OCI-LY7 (cell line): Measurements from ENCODE around the gene PTPRJ. TPM values are rescaled to one million over a fixed set of nuclear protein-coding genes. Genes with fewer than 3 reads are reported as not detected.

Experiments used
- BruUV-seq: library from RNA; stranded (reverse); fragments of 400-500 nt; replicated peaks from 2 replicates; lab custom pipeline; 2021; lab: Mats Ljungman, UMichigan
- CTCF ChIA-PET: fragments of 300-600 bp; sonication (Branson Sonifier 250); formaldehyde crosslinking; loops from one replicate; lab custom pipeline; 2022; ENCODE audit warnings: antibody characterized with exemption; ENCODE audit not compliant: unreplicated experiment; lab: Charles Lee
- POLR2A ChIA-PET: fragments of 300-600 bp; sonication (Branson Sonifier 250); formaldehyde crosslinking; loops from one replicate; lab custom pipeline; 2022; ENCODE audit warnings: antibody characterized with exemption; lab: Charles Lee
- DNase-seq: peaks from one replicate; pipeline ENCODE4 v3.0.0-alpha.2; 2015; ENCODE audit warnings: low spot score
- H2AFZ ChIP-seq: fragments of 200-600 bp; sonication (generic), shearing (Covaris generic); 2 replicates; pipeline ENCODE4 v1.6.1; 2014; ENCODE audit warnings: mild to moderate bottlenecking, antibody characterized with exemption, low read length, moderate library complexity
- H3K27ac ChIP-seq: fragments of 200-600 bp; sonication (generic); 2 replicates; pipeline ENCODE4 v1.5.1; 2014; ENCODE audit warnings: mixed run types, low read depth, mild to moderate bottlenecking, moderate library complexity, low read length, inconsistent platforms; ENCODE audit not compliant: poor library complexity, severe bottlenecking
- H3K36me3 ChIP-seq: fragments of 200-600 bp; sonication (generic); 2 replicates; pipeline ENCODE4 v1.6.1; 2014; ENCODE audit warnings: mild to moderate bottlenecking, antibody characterized with exemption, low read length, moderate library complexity, mixed read lengths; ENCODE audit not compliant: insufficient read depth
- H3K4me1 ChIP-seq: fragments of 200-600 bp; sonication (generic); 2 replicates; pipeline ENCODE4 v1.5.1; 2014; ENCODE audit warnings: mild to moderate bottlenecking, low read length; ENCODE audit not compliant: insufficient read depth, poor library complexity, severe bottlenecking
- H3K4me2 ChIP-seq: fragments of 200-600 bp; sonication (generic); 2 replicates; pipeline ENCODE4 v1.6.1; 2014; ENCODE audit warnings: mild to moderate bottlenecking, low read length
- H3K4me3 ChIP-seq: fragments of 200-600 bp; sonication (generic); 2 replicates; pipeline ENCODE4 v1.5.1; 2014; ENCODE audit warnings: mild to moderate bottlenecking, low read depth, low read length; ENCODE audit not compliant: poor library complexity, severe bottlenecking
- H3K79me2 ChIP-seq: fragments of 200-600 bp; sonication (generic); 2 replicates; pipeline ENCODE4 v1.6.1; 2016; ENCODE audit warnings: low read depth, mild to moderate bottlenecking, low read length, moderate library complexity, mixed read lengths; ENCODE audit not compliant: insufficient read depth
- H3K9me2 ChIP-seq: fragments of 200-600 bp; sonication (generic); 2 replicates; pipeline ENCODE4 v1.6.1; 2016; ENCODE audit warnings: mild to moderate bottlenecking, low read length, mixed read lengths; ENCODE audit not compliant: insufficient read depth
- H3K9me3 ChIP-seq: fragments of 200-600 bp; sonication (generic); 2 replicates; pipeline ENCODE4 v1.6.1; 2014; ENCODE audit warnings: mild to moderate bottlenecking, mixed run types, low read length, mixed read lengths
- H4K20me1 ChIP-seq: fragments of 200-600 bp; sonication (generic); 2 replicates; pipeline ENCODE4 v1.6.1; 2014; ENCODE audit warnings: mild to moderate bottlenecking, antibody characterized with exemption, low read length, moderate library complexity, mixed read lengths; ENCODE audit not compliant: insufficient read depth
- EZH2phosphoT487 ChIP-seq: fragments of 200-600 bp; sonication (generic); IDR thresholded peaks from 2 replicates; pipeline ENCODE4 v1.6.1; 2018; ENCODE audit warnings: low read depth, borderline replicate concordance, mild to moderate bottlenecking, mixed run types, antibody characterized with exemption, low read length, moderate library complexity, mixed read lengths
- intact Hi-C: fragments of 100-400 bp; cut with micrococcal nuclease; formaldehyde crosslinking; loops from one replicate; pipeline ENCODE4 v1.10.0; 2022; ENCODE audit not compliant: unreplicated experiment
- total RNA-seq, 2 experiments: library from RNA; depleted of rRNA in 1 of 2; stranded (reverse); fragments of >200 nt in 1 of 2; shearing (Covaris generic) in 1 of 2; gene quantifications; 2 replicates each; pipeline ENCODE4 v1.2.3, GENCODE V29; 2014 to 2022
- TF ChIP-seq, protein P1 (sequence below): fragments of 200-600 bp; sonication (generic); conservative IDR thresholded peaks from 2 replicates; pipeline ENCODE4 v1.5.1; 2014; ENCODE audit warnings: mild to moderate bottlenecking, antibody characterized with exemption, low read length, moderate library complexity, mixed read lengths

Gene PTPRJ
- total RNA-seq, 2 experiments from 2014 or later, result 5.4 to 28.3 TPM

DNA sequence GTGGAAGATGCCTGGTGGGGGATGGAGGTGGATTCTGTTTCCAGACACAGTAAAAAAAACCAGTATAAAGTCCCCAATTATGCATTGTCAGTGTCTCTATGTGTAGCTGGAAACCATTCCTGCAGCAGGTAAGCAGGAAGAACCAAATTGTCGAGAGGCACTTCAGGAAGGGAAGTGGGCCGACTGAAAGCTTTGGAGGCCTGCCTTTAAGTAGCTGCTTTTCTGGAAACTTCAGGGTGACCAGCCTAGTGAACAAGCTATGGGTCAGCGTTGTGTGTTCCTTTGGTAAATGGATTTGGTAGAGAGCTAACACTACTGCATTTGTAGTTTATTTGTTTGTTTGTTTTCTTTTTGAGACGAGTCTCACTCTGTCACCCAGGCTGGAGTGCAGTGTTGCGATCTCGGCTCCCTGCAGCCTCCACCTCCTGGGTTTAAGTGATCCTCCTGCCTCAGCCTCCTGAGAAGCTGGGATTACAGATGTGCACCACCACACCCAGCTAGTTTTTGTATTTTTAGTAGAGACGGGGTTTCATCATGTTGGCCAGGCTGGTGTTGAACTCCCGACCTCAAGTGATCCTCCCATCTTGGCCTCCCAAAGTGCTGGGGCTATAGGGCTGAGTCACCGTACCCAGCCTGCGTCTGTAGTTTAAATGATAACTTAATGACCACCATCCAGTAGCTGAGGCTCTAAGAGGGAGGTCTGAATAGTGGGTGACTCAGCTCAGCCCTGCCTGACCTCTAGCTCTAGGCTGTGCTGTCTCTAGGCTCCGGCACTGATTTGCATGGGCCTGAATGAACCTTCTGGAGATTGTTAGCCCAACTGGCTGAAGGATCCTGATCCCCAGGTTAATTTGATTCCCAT lies 12.8 kb downstream of the PTPRJ start:
- H3K4me1 ChIP-seq, result peaks cover 63% of the 10 kb centered on the region
- no peak overlapping the region for H3K27ac ChIP-seq
- H3K4me2 ChIP-seq, result peak overlapping the region; percentile 8
- no peak for DNase-seq
- H3K9me3 ChIP-seq, result no peaks in the 10 kb centered on the region
- no TSS peak for BruUV-seq
- H4K20me1 ChIP-seq, result no peaks in the 10 kb centered on the region
- no peaks in the 10 kb centered on the region for H3K36me3 ChIP-seq
- ChIA-PET CTCF (no interaction called here), POLR2A (interaction anchor here (0.6 to 4.2 kb wide), 11 partner anchors 8 to 900 kb away, joined by 3 to 25 read pairs (median 5); no protein-coding TSS in a partner anchor)
- peaks cover 8% of the 10 kb centered on the region; the same call in 1 of the 2 replicates for H3K79me2 ChIP-seq
- intact Hi-C loops, result no loop called here
- H2AFZ ChIP-seq, result no peak overlapping the region; the same call in 1 of the 2 replicates
- no peak overlapping the region for H3K4me3 ChIP-seq
- TF ChIP-seq, protein P1, sequence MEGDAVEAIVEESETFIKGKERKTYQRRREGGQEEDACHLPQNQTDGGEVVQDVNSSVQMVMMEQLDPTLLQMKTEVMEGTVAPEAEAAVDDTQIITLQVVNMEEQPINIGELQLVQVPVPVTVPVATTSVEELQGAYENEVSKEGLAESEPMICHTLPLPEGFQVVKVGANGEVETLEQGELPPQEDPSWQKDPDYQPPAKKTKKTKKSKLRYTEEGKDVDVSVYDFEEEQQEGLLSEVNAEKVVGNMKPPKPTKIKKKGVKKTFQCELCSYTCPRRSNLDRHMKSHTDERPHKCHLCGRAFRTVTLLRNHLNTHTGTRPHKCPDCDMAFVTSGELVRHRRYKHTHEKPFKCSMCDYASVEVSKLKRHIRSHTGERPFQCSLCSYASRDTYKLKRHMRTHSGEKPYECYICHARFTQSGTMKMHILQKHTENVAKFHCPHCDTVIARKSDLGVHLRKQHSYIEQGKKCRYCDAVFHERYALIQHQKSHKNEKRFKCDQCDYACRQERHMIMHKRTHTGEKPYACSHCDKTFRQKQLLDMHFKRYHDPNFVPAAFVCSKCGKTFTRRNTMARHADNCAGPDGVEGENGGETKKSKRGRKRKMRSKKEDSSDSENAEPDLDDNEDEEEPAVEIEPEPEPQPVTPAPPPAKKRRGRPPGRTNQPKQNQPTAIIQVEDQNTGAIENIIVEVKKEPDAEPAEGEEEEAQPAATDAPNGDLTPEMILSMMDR, result no peak
- no peak for TF ChIP-seq EZH2phosphoT487
- no peaks in the 10 kb centered on the region for H3K9me2 ChIP-seq

DNA sequence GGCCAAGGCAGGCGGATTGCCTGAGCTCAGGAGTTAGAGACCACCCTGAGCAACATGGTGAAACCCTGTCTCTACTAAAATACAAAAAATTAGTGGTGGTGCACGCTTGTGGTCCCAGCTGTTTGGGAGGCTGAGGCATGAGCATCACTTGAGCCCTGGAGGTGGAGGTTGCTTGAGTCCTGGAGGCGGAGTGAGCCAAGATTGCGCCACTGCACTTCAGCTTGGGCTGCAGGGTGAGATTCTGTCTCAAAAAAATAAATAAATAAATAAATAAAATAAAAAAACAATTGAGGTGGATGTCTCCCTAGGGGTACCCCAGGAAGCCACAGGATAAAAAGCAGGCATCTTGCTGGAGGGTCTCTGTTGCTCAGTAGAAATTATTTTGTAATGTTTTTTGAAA lies 14.1 kb downstream of the PTPRJ start:
- Histone ChIP-seq H3K27ac (no peak overlapping the region), H3K4me2 (no peak overlapping the region), H3K9me3 (no peaks in the 10 kb centered on the region), H4K20me1 (no peaks in the 10 kb centered on the region), H2AFZ (no peak overlapping the region), H3K9me2 (no peaks in the 10 kb centered on the region), H3K36me3 (no peaks in the 10 kb centered on the region), H3K4me1 (peaks cover 69% of the 10 kb centered on the region), H3K4me3 (no peak overlapping the region), H3K79me2 (peaks cover 8% of the 10 kb centered on the region; the same call in 1 of the 2 replicates)
- ChIA-PET POLR2A (interaction anchor here (1.0 to 4.2 kb wide), 5 partner anchors 10 to 50 kb away, joined by 3 to 25 read pairs (median 5); no protein-coding TSS in a partner anchor), CTCF (no interaction called here)
- no TSS peak for BruUV-seq
- no peak for TF ChIP-seq EZH2phosphoT487
- intact Hi-C loops, result no loop called here
- no peak for DNase-seq

DNA sequence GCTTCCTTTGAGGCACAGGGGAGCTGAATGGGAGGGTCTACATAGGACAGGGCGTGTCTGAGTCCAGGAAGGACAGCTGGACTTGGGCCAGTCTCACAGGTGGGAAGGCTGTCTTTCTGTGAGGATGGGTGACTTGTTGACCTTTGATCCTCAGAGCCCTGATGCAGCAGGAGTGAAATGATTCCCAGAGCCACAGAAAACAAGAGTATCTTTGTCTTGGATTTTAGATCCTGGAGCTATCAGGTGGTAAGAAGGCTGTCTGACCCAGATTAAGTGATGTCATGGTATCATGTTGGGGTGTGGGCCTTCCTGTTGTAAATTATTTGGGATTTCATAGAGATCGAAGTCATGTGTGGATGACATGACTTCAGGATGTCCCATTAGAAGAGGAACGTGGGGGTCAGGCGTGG lies 15.0 kb downstream of the PTPRJ start:
- Histone ChIP-seq H3K4me2 (no peak overlapping the region), H3K4me3 (no peak overlapping the region), H3K36me3 (no peaks in the 10 kb centered on the region), H3K9me3 (no peaks in the 10 kb centered on the region), H3K4me1 (peaks cover 70% of the 10 kb centered on the region), H3K79me2 (peaks cover 8% of the 10 kb centered on the region; the same call in 1 of the 2 replicates), H4K20me1 (no peaks in the 10 kb centered on the region), H3K27ac (no peak overlapping the region), H2AFZ (no peak overlapping the region), H3K9me2 (no peaks in the 10 kb centered on the region)
- CTCF ChIA-PET, result interaction anchor here (0.6 kb wide), 1 partner anchor 64 kb away, joined by 4 read pairs; no protein-coding TSS in a partner anchor
- BruUV-seq, result no TSS peak
- no peak for DNase-seq
- POLR2A ChIA-PET, result interaction anchor here (0.7 to 4.2 kb wide), 6 partner anchors 9 to 40 kb away, joined by 3 to 25 read pairs (median 3); no protein-coding TSS in a partner anchor
- TF ChIP-seq, protein P1, result no peak
- TF ChIP-seq EZH2phosphoT487, result no peak
- intact Hi-C loops, result no loop called here
